Neural progenitor cell (in vitro differentiated cells): Measurements from ENCODE around the gene GM2A. TPM values are rescaled to one million over a fixed set of nuclear protein-coding genes. Genes with fewer than 3 reads are reported as not detected.

Source experiments
- DNase-seq: peaks from one replicate; pipeline ENCODE4 v3.0.0-alpha.2; 2016; ENCODE audit warnings: low spot score
- H2AFZ ChIP-seq: fragments of 200-600 bp; sonication (generic); replicated peaks from 2 replicates; pipeline ENCODE4 v1.6.1; 2016; ENCODE audit warnings: antibody characterized with exemption
- H3F3A ChIP-seq: fragments of 200-600 bp; sonication (generic); 2 replicates; pipeline ENCODE4 v1.6.1; 2016; ENCODE audit warnings: antibody characterized with exemption, low read depth
- H3K27ac ChIP-seq: fragments of 200-600 bp; sonication (generic); 2 replicates; pipeline ENCODE4 v1.5.1; 2016; ENCODE audit warnings: mild to moderate bottlenecking
- H3K27me3 ChIP-seq: fragments of 200-600 bp; sonication (generic); 2 replicates; pipeline ENCODE4 v1.6.1; 2016; ENCODE audit warnings: mild to moderate bottlenecking, moderate library complexity
- H3K36me3 ChIP-seq: fragments of 200-600 bp; sonication (generic); 2 replicates; pipeline ENCODE4 v1.5.1; 2016
- H3K4me1 ChIP-seq: fragments of 200-600 bp; sonication (generic); 2 replicates; pipeline ENCODE4 v1.6.1; 2016; ENCODE audit warnings: mixed run types
- H3K4me2 ChIP-seq: fragments of 200-600 bp; sonication (generic); 2 replicates; pipeline ENCODE4 v1.6.1; 2016
- H3K4me3 ChIP-seq: fragments of 200-600 bp; sonication (generic); 2 replicates; pipeline ENCODE4 v1.5.1; 2016
- H3K79me2 ChIP-seq: fragments of 200-600 bp; sonication (generic); 2 replicates; pipeline ENCODE4 v1.6.1; 2016; ENCODE audit warnings: low read depth
- H3K9ac ChIP-seq: fragments of 200-600 bp; sonication (generic); 2 replicates; pipeline ENCODE4 v1.6.1; 2016
- H3K9me3 ChIP-seq: fragments of 200-600 bp; sonication (generic); 2 replicates; pipeline ENCODE4 v1.5.1; 2016; ENCODE audit warnings: low read depth
- H4K20me1 ChIP-seq: fragments of 200-600 bp; sonication (generic); 2 replicates; pipeline ENCODE4 v1.6.1; 2016; ENCODE audit warnings: low read depth
- H3K27ac Mint-ChIP-seq: 3 replicates; pipeline ENCODE4 v1.8.0; 2021; ENCODE audit warnings: mixed read lengths
- H3K27me3 Mint-ChIP-seq: 2 replicates; pipeline ENCODE4 v1.8.0; 2022; ENCODE audit warnings: low read depth, mild to moderate bottlenecking, inconsistent platforms, moderate library complexity, mixed read lengths; ENCODE audit not compliant: insufficient read depth
- H3K36me3 Mint-ChIP-seq: 3 replicates; pipeline ENCODE4 v1.8.0; 2021; ENCODE audit warnings: mixed read lengths
- H3K4me1 Mint-ChIP-seq: 3 replicates; pipeline ENCODE4 v1.8.0; 2021; ENCODE audit warnings: mixed read lengths
- H3K4me3 Mint-ChIP-seq: 3 replicates; pipeline ENCODE4 v1.8.0; 2021; ENCODE audit warnings: mild to moderate bottlenecking, moderate library complexity, mixed read lengths
- H3K9me3 Mint-ChIP-seq: 3 replicates; pipeline ENCODE4 v1.8.0; 2020; ENCODE audit warnings: mixed read lengths
- EZH2 ChIP-seq: fragments of 200-600 bp; sonication (generic); IDR thresholded peaks from 2 replicates; pipeline ENCODE4 v1.6.1; 2017; ENCODE audit warnings: antibody characterized with exemption, mild to moderate bottlenecking, moderate library complexity
- EZH2phosphoT487 ChIP-seq: fragments of 200-600 bp; sonication (generic); IDR thresholded peaks from 2 replicates; pipeline ENCODE4 v1.6.1; 2017; ENCODE audit warnings: antibody characterized with exemption
- total RNA-seq: library from RNA; depleted of rRNA; stranded (reverse); fragments of >200 nt; gene quantifications from 2 replicates; pipeline ENCODE4 v1.2.3, GENCODE V29; 2015; ENCODE audit warnings: low replicate concordance
- TF ChIP-seq, protein P1 (sequence below): fragments of 200-600 bp; sonication (generic); IDR thresholded peaks from 2 replicates; pipeline ENCODE4 v1.5.1; 2017; ENCODE audit warnings: antibody characterized with exemption, mild to moderate bottlenecking

Gene GM2A
- total RNA-seq, 1 donor from 2014 or later: 19.4 TPM

DNA sequence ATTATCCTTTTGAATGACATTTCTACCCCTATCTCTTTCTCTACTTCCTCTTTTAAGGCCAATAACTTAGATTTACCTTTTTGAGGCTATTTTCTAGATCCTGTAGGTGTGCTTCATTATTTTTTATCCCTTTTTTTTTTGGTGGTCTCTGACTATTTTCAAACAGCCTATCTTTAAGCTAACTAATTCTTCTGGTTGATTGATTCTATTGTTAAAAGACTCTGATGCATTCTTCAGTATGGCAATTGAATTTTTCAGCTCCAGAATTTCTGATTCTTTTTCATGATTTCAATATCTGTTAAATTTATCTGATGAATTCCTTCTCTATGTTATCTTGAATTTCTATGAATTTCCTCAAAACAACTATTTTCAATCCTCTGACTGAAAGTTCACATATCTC lies 57.9 kb downstream of the GM2A start:
- Mint-ChIP-seq H3K27ac (no peak overlapping the region), H3K27me3 (peaks cover 5% of the 10 kb centered on the region), H3K9me3 (peaks cover 15% of the 10 kb centered on the region), H3K4me3 (no peak overlapping the region), H3K36me3 (peaks cover 5% of the 10 kb centered on the region), H3K4me1 (peaks cover 2% of the 10 kb centered on the region)
- no peak overlapping the region for H3K27ac ChIP-seq
- no peaks in the 10 kb centered on the region for H3K79me2 ChIP-seq
- no peak overlapping the region for H2AFZ ChIP-seq
- H3F3A ChIP-seq: no peaks in the 10 kb centered on the region
- TF ChIP-seq EZH2: no peak
- no peak overlapping the region for H3K4me2 ChIP-seq
- H3K9ac ChIP-seq: no peak overlapping the region
- no peaks in the 10 kb centered on the region for H3K9me3 ChIP-seq
- H3K4me1 ChIP-seq: no peaks in the 10 kb centered on the region
- H3K36me3 ChIP-seq: no peaks in the 10 kb centered on the region
- H3K4me3 ChIP-seq: no peak overlapping the region
- H3K27me3 ChIP-seq: no peaks in the 10 kb centered on the region
- no peaks in the 10 kb centered on the region for H4K20me1 ChIP-seq
- no peak for DNase-seq

DNA sequence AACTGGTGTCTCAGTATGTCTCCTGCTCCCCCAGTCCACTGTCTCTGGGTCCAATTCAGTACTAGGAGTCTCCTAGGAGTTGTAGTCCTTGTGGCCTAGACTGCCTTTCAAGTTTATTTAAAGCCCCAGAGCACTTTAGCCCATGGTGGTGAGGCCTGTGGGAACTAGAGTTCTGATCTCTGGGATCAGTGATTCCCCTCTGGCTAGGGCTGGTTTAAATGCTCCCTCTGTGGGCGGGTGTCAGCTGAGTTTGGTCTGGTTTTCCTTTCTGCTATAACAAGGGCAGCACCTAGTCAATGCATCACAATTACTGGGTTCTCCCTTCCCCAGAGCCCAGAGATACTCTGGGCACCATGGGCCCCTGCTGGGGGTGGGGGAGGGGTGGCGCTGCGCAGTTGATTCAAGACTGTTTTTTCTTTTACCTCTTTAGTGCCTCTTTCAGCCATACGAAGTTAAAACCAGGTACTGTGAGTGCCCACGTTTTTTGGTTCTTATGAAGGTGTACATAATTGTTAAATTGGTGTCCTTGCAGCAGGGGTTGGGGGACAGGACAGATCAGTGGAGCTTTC lies 59.9 kb downstream of the GM2A start:
- Histone ChIP-seq H3K4me1 (no peaks in the 10 kb centered on the region), H4K20me1 (no peaks in the 10 kb centered on the region), H3K79me2 (no peaks in the 10 kb centered on the region), H3K4me3 (no peak overlapping the region), H3K36me3 (no peaks in the 10 kb centered on the region), H3K9me3 (no peaks in the 10 kb centered on the region), H3K27me3 (no peaks in the 10 kb centered on the region), H3K27ac (no peak overlapping the region), H3K9ac (no peak overlapping the region), H3F3A (no peaks in the 10 kb centered on the region), H3K4me2 (no peak overlapping the region), H2AFZ (no peak overlapping the region)
- H3K4me3 Mint-ChIP-seq: no peak overlapping the region
- peaks cover 2% of the 10 kb centered on the region for H3K4me1 Mint-ChIP-seq
- peaks cover 5% of the 10 kb centered on the region for H3K27me3 Mint-ChIP-seq
- TF ChIP-seq, protein P1, sequence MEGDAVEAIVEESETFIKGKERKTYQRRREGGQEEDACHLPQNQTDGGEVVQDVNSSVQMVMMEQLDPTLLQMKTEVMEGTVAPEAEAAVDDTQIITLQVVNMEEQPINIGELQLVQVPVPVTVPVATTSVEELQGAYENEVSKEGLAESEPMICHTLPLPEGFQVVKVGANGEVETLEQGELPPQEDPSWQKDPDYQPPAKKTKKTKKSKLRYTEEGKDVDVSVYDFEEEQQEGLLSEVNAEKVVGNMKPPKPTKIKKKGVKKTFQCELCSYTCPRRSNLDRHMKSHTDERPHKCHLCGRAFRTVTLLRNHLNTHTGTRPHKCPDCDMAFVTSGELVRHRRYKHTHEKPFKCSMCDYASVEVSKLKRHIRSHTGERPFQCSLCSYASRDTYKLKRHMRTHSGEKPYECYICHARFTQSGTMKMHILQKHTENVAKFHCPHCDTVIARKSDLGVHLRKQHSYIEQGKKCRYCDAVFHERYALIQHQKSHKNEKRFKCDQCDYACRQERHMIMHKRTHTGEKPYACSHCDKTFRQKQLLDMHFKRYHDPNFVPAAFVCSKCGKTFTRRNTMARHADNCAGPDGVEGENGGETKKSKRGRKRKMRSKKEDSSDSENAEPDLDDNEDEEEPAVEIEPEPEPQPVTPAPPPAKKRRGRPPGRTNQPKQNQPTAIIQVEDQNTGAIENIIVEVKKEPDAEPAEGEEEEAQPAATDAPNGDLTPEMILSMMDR: no peak
- no peak for TF ChIP-seq EZH2phosphoT487
- no peak for TF ChIP-seq EZH2
- H3K9me3 Mint-ChIP-seq: peaks cover 15% of the 10 kb centered on the region
- peaks cover 5% of the 10 kb centered on the region for H3K36me3 Mint-ChIP-seq
- H3K27ac Mint-ChIP-seq: no peak overlapping the region
- no peak for DNase-seq

DNA sequence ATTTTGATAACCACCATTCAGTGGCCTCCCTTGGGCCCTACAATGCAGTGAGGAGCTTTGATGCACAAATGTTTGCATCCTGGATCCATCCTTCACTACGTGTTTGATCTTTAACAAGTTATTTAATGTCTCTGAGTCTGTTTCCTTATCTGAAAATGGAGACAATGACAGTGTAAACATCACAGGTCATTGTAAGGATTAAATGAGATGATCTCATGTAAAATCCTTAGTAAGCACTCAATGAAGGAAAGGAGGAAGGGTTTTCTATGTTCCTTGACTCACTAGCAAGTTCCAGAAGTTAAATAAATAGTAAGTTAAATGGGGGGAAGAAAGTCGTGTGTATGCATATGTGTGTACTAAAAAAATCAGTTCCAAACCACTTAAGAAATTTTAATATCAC lies 60.4 kb downstream of the GM2A start:
- Histone ChIP-seq H3K27ac (no peak overlapping the region), H3K79me2 (no peaks in the 10 kb centered on the region), H3K4me1 (no peaks in the 10 kb centered on the region), H3F3A (no peaks in the 10 kb centered on the region), H3K4me3 (no peak overlapping the region), H2AFZ (no peak overlapping the region), H4K20me1 (no peaks in the 10 kb centered on the region), H3K4me2 (no peak overlapping the region), H3K9ac (no peak overlapping the region), H3K36me3 (no peaks in the 10 kb centered on the region), H3K27me3 (no peaks in the 10 kb centered on the region), H3K9me3 (no peaks in the 10 kb centered on the region)
- H3K36me3 Mint-ChIP-seq: peaks cover 5% of the 10 kb centered on the region
- TF ChIP-seq EZH2: no peak
- no peak for TF ChIP-seq EZH2phosphoT487
- TF ChIP-seq, protein P1: no peak
- H3K4me3 Mint-ChIP-seq: no peak overlapping the region
- H3K9me3 Mint-ChIP-seq: peaks cover 15% of the 10 kb centered on the region
- H3K4me1 Mint-ChIP-seq: peaks cover 2% of the 10 kb centered on the region
- no peak overlapping the region for H3K27ac Mint-ChIP-seq
- no peak for DNase-seq
- peaks cover 5% of the 10 kb centered on the region for H3K27me3 Mint-ChIP-seq

DNA sequence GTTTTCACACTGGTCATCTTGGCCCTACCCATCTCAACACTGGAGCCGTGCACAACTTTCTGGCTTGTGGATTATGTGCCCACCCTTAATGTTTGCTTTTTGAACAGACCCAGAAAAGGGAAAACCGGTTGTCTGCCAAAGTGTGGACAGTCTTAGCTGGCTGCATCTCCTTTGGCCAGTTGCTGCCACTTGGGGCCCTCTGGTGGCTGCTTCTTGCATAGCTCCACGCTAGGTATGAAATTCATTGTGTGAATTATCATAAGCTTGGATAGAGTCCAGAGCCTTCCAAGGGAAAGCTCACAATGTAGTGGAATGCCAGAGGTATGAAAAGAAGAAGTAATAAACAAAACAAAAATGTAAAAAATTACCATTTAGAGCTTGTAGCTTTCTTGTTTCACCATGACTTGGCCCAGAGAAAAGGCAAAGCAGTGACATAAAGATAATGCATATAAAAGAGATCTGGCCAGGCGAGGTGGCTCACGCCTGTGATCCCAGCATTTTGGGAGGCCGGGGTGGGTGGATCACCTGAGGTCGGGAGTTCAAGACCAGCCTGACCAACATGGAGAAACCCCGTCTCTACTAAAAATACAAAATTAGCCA lies 63.1 kb downstream of the GM2A start:
- DNase-seq: peak; percentile 78
- Histone ChIP-seq H3K4me3 (no peak overlapping the region), H3K27me3 (no peaks in the 10 kb centered on the region), H3K36me3 (no peaks in the 10 kb centered on the region), H2AFZ (peak overlapping the region; percentile 27), H3F3A (no peaks in the 10 kb centered on the region), H3K27ac (no peak overlapping the region), H3K4me2 (no peak overlapping the region), H3K4me1 (no peaks in the 10 kb centered on the region), H3K79me2 (no peaks in the 10 kb centered on the region), H3K9me3 (no peaks in the 10 kb centered on the region), H4K20me1 (no peaks in the 10 kb centered on the region), H3K9ac (no peak overlapping the region)
- H3K27me3 Mint-ChIP-seq: no peaks in the 10 kb centered on the region
- H3K27ac Mint-ChIP-seq: no peak overlapping the region
- peaks cover 6% of the 10 kb centered on the region for H3K9me3 Mint-ChIP-seq
- H3K36me3 Mint-ChIP-seq: peaks cover 2% of the 10 kb centered on the region
- no peak for TF ChIP-seq EZH2
- TF ChIP-seq, protein P1: peak; percentile 98
- no peak overlapping the region for H3K4me3 Mint-ChIP-seq
- peaks cover 2% of the 10 kb centered on the region for H3K4me1 Mint-ChIP-seq
